SK-N-SH (cell line): ENCODE data around the gene UGT1A1. TPM values are rescaled to one million over a fixed set of nuclear protein-coding genes. Genes with fewer than 3 reads are reported as not detected.

Experiments
- CTCF ChIA-PET: fragments of 300-600, 350-600 bp; formaldehyde crosslinking; extraction: SDS; loops from one replicate; lab custom pipeline; 2021; lab: Yijun Ruan, JAX
- POLR2A ChIA-PET: fragments of 350-600 bp; sonication (Branson Sonifier 250); formaldehyde crosslinking; extraction: SDS; loops from one replicate; lab custom pipeline; 2020; ENCODE audit warnings: antibody characterized with exemption, inconsistent platforms; lab: Yijun Ruan, JAX
- DNase-seq: peaks from one replicate; pipeline ENCODE4 v3.0.0; 2012
- H2AFZ ChIP-seq: fragments of 200-600 bp; sonication (generic); 2 replicates; pipeline ENCODE4 v1.8.1; 2016; ENCODE audit warnings: antibody characterized with exemption, mild to moderate bottlenecking, low read depth
- H3F3A ChIP-seq: fragments of 200-600 bp; sonication (generic); replicated peaks from 2 replicates; pipeline ENCODE3; 2016; ENCODE audit warnings: antibody characterized with exemption, mild to moderate bottlenecking; ENCODE audit not compliant: insufficient read depth
- H3K27ac ChIP-seq, 2 experiments: fragments of 200-500 bp in 1 of 2; fragments of 200-600 bp in 1 of 2; sonication (Bioruptor generic) in 1 of 2; sonication (generic), shearing (Covaris generic) in 1 of 2; 2 replicates each; pipeline versions ENCODE4 v1.5.1 to v1.6.1; 2014 to 2016; ENCODE audit warnings: low read depth in 2 of 2, inconsistent platforms in 1 of 2, low read length in 1 of 2, mild to moderate bottlenecking in 1 of 2, mixed read lengths in 1 of 2
- H3K27me3 ChIP-seq: fragments of 200-600 bp; sonication (generic), shearing (Covaris generic); 2 replicates; pipeline ENCODE4 v1.6.1; 2016; ENCODE audit warnings: mixed run types; ENCODE audit not compliant: insufficient read depth
- H3K36me3 ChIP-seq, 2 experiments: fragments of 200-500 bp in 1 of 2; fragments of 200-600 bp in 1 of 2; sonication (Bioruptor generic) in 1 of 2; sonication (generic) in 1 of 2; replicated peaks in 1 of 2; 2 replicates each; pipeline versions ENCODE3 to v1.5.1; 2014 to 2016; ENCODE audit warnings: low read length in 1 of 2, mild to moderate bottlenecking in 1 of 2; ENCODE audit not compliant: insufficient read depth in 2 of 2, control insufficient read depth in 1 of 2
- H3K4me1 ChIP-seq, 2 experiments: fragments of 200-500 bp in 1 of 2; fragments of 200-600 bp in 1 of 2; sonication (Bioruptor generic) in 1 of 2; sonication (generic), shearing (Covaris generic) in 1 of 2; 2 replicates each; pipeline versions ENCODE4 v1.5.1 to v1.6.1; 2014 to 2016; ENCODE audit warnings: low read depth in 1 of 2, low read length in 1 of 2, mixed run types in 1 of 2; ENCODE audit not compliant: insufficient read depth in 2 of 2, control insufficient read depth in 1 of 2
- H3K4me2 ChIP-seq: fragments of 200-600 bp; sonication (generic), shearing (Covaris generic); 2 replicates; pipeline ENCODE4 v1.6.1; 2017; ENCODE audit warnings: mixed run types
- H3K4me3 ChIP-seq, 2 experiments: fragments of 200-500 bp in 1 of 2; fragments of 200-600 bp in 1 of 2; sonication (Bioruptor generic) in 1 of 2; sonication (generic), shearing (Covaris generic) in 1 of 2; 2 replicates each; pipeline versions ENCODE4 v1.5.1 to v1.8.1; 2014 to 2016; ENCODE audit warnings: low read depth in 2 of 2, inconsistent platforms in 1 of 2, low read length in 1 of 2, mild to moderate bottlenecking in 1 of 2, mixed read lengths in 1 of 2, moderate library complexity in 1 of 2
- H3K79me2 ChIP-seq: fragments of 200-600 bp; sonication (generic); 2 replicates; pipeline ENCODE4 v1.8.1; 2017; ENCODE audit warnings: mild to moderate bottlenecking; ENCODE audit not compliant: insufficient read depth
- H3K9ac ChIP-seq: fragments of 200-600 bp; sonication (generic); 2 replicates; pipeline ENCODE4 v1.6.1; 2017; ENCODE audit warnings: mixed run types
- H3K9me2 ChIP-seq: fragments of 200-600 bp; sonication (generic); 2 replicates; pipeline ENCODE4 v1.6.1; 2017; ENCODE audit warnings: mixed run types
- H3K9me3 ChIP-seq: fragments of 200-600 bp; sonication (generic); 2 replicates; pipeline ENCODE4 v1.6.1; 2017; ENCODE audit warnings: mixed run types, mild to moderate bottlenecking, moderate library complexity
- H4K20me1 ChIP-seq: fragments of 200-600 bp; sonication (generic); 2 replicates; pipeline ENCODE4 v1.6.1; 2017; ENCODE audit warnings: mild to moderate bottlenecking, mixed run types; ENCODE audit not compliant: insufficient read depth
- CHD2 ChIP-seq: fragments of 150-350 bp; IDR thresholded peaks from 2 replicates; pipeline ENCODE4 v1.6.1; 2018; ENCODE audit warnings: low read length; ENCODE audit not compliant: partially characterized antibody
- FOSL2 ChIP-seq: IDR thresholded peaks from 2 replicates; pipeline ENCODE4 v1.4.0; 2012; ENCODE audit warnings: low read depth, mild to moderate bottlenecking, moderate library complexity, borderline replicate concordance
- GABPA ChIP-seq: IDR thresholded peaks from 2 replicates; pipeline ENCODE4 v1.4.0; 2012; ENCODE audit warnings: low read depth, mild to moderate bottlenecking
- MEF2A ChIP-seq: IDR thresholded peaks from 2 replicates; pipeline ENCODE4 v1.4.0; 2012; ENCODE audit warnings: low read depth, borderline replicate concordance
- MXI1 ChIP-seq: IDR thresholded peaks from 2 replicates; pipeline ENCODE4 v1.6.1; 2012; ENCODE audit warnings: mild to moderate bottlenecking, low read depth, low read length, improper control_type of control experiment
- NFIC ChIP-seq: IDR thresholded peaks from 2 replicates; pipeline ENCODE4 v1.4.0; 2012; ENCODE audit warnings: borderline replicate concordance
- RAD21 ChIP-seq: IDR thresholded peaks from 2 replicates; pipeline ENCODE4 v1.6.1; 2012; ENCODE audit warnings: mild to moderate bottlenecking, low read length
- RCOR1 ChIP-seq: fragments of 150-350 bp; IDR thresholded peaks from 2 replicates; pipeline ENCODE4 v1.6.1; 2017; ENCODE audit warnings: antibody characterized with exemption, low read length
- RXRA ChIP-seq: IDR thresholded peaks from 2 replicates; pipeline ENCODE4 v1.4.0; 2012; ENCODE audit warnings: low read depth, mild to moderate bottlenecking, borderline replicate concordance
- SMC3 ChIP-seq: IDR thresholded peaks from 2 replicates; pipeline ENCODE4 v1.6.1; 2012; ENCODE audit warnings: low read depth, low read length, improper control_type of control experiment
- WGBS: methylation state at CpG from one replicate; pipeline ENCODE4 v1.1.6; 2017; ENCODE audit warnings: low lambda C conversion rate; 5-methylcytosine and 5-hydroxymethylcytosine counted together
- polyA plus RNA-seq, 3 experiments: library from polyadenylated mRNA; depleted of rRNA; stranded (reverse); fragments of >200 nt; gene quantifications; 2 replicates each; pipeline ENCODE4 v1.2.3, GENCODE V29; 2012
- TF ChIP-seq, protein P1 (sequence below): IDR thresholded peaks from 2 replicates; pipeline ENCODE4 v1.4.0; 2012; ENCODE audit warnings: low read depth, borderline replicate concordance
- TF ChIP-seq, protein P2 (sequence below): fragments of 150-350 bp; IDR thresholded peaks from 2 replicates; pipeline ENCODE4 v1.6.1; 2016; ENCODE audit warnings: mild to moderate bottlenecking, low read depth, low read length
- TF ChIP-seq, protein P3 (sequence below): IDR thresholded peaks from 2 replicates; pipeline ENCODE4 v1.4.0; 2012; ENCODE audit warnings: low read depth, borderline replicate concordance
- TF ChIP-seq, protein P4 (sequence below): fragments of 200-600 bp; sonication (generic); IDR thresholded peaks from 2 replicates; pipeline ENCODE4 v1.6.1; 2017; ENCODE audit warnings: antibody characterized with exemption, mild to moderate bottlenecking, moderate library complexity

UGT1A1 gene
- polyA plus RNA-seq, 1 of the 3 experiments (the other 2 are of a cell fraction) = not detected

DNA sequence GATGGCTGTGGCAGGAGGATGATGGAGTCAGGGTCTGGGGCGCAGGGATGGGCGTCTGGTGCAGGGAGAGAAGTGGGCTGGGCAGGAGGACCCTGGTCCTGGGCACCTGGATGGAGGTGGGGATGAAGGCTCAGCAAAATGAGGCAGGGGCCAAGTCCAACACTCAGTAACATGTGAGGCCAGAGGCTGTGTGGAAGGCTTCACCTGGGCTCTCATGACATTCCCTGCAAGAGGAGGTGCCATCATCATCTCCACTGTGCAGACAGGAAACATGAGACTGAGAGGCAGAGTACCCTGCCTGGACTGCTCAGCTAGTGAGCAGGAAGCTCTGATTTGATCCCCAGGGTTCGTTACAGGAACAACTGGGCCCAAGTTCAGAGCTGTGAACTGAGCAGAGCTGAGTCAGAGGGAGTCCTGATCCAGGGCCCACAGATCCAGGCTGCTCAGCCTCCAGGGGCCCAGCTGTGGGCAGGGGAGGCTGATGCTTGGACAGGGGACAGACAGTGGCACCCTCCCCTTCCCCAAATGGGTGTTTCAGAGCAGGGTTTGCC is 57.4 kb downstream of the UGT1A1 start:
- no peaks in the 10 kb centered on the region for H3K9me3 ChIP-seq
- H3K79me2 ChIP-seq = no peaks in the 10 kb centered on the region
- WGBS = 87% methylated on average over 3 of the region's 3 CpGs
- H3K36me3 ChIP-seq = no peaks in the 10 kb centered on the region
- H2AFZ ChIP-seq = no peak overlapping the region
- no peak for DNase-seq
- H3K4me2 ChIP-seq = no peak overlapping the region
- no peaks in the 10 kb centered on the region for H3F3A ChIP-seq
- ChIA-PET POLR2A (no interaction called here), CTCF (interaction anchor here (1.5 kb wide), 1 partner anchor 15 kb away, joined by 5 read pairs; no protein-coding TSS in a partner anchor)
- H4K20me1 ChIP-seq = no peaks in the 10 kb centered on the region
- H3K4me3 ChIP-seq = no peak overlapping the region
- H3K4me1 ChIP-seq = peaks cover 0 to 3% of the 10 kb centered on the region in 2 experiments; a peak in 1 of 4 replicates
- TF ChIP-seq RXRA (no peak), RCOR1 (no peak), CHD2 (no peak), MEF2A (no peak)
- TF ChIP-seq, protein P1, sequence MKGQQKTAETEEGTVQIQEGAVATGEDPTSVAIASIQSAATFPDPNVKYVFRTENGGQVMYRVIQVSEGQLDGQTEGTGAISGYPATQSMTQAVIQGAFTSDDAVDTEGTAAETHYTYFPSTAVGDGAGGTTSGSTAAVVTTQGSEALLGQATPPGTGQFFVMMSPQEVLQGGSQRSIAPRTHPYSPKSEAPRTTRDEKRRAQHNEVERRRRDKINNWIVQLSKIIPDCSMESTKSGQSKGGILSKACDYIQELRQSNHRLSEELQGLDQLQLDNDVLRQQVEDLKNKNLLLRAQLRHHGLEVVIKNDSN = no peak
- TF ChIP-seq, protein P2, sequence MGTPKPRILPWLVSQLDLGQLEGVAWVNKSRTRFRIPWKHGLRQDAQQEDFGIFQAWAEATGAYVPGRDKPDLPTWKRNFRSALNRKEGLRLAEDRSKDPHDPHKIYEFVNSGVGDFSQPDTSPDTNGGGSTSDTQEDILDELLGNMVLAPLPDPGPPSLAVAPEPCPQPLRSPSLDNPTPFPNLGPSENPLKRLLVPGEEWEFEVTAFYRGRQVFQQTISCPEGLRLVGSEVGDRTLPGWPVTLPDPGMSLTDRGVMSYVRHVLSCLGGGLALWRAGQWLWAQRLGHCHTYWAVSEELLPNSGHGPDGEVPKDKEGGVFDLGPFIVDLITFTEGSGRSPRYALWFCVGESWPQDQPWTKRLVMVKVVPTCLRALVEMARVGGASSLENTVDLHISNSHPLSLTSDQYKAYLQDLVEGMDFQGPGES = no peak
- TF ChIP-seq, protein P3, sequence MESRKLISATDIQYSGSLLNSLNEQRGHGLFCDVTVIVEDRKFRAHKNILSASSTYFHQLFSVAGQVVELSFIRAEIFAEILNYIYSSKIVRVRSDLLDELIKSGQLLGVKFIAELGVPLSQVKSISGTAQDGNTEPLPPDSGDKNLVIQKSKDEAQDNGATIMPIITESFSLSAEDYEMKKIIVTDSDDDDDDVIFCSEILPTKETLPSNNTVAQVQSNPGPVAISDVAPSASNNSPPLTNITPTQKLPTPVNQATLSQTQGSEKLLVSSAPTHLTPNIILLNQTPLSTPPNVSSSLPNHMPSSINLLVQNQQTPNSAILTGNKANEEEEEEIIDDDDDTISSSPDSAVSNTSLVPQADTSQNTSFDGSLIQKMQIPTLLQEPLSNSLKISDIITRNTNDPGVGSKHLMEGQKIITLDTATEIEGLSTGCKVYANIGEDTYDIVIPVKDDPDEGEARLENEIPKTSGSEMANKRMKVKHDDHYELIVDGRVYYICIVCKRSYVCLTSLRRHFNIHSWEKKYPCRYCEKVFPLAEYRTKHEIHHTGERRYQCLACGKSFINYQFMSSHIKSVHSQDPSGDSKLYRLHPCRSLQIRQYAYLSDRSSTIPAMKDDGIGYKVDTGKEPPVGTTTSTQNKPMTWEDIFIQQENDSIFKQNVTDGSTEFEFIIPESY = no peak
- H3K27ac ChIP-seq = no peak overlapping the region
- no peaks in the 10 kb centered on the region for H3K27me3 ChIP-seq
- H3K9ac ChIP-seq = no peak overlapping the region
- no peaks in the 10 kb centered on the region for H3K9me2 ChIP-seq

DNA sequence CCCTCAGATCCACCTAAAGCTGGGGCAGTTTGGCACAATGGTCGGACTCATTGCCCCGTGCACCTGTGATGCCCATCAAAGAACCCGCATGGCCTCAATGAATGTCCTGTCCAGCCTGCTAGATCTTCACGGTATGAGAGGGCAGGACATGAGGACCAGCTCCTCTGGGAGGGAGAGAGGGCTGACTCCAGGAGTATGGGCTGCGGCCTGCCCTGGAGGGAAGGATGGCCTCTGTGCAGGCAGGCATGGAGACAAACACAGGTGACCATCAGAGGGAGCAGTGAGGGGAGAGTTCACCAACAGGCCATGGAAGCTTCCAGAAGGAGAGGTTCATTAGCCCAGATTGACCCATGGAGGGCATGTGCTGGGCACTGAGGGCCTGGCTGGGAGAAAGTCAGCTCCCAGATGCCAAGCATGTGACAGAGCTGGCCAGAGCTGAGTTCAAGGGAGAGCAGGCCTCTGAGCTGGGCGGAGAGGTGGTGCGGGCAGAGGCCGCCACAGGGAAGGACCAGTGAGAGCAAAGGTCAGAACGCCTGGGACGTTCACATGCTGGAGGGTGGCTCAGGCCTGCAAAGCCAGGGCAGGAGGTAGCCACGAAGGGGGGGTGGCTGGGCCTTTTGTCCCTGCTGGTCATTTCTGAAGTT is 58.0 kb downstream of the UGT1A1 start:
- Histone ChIP-seq H3K4me1 (peaks cover 0 to 3% of the 10 kb centered on the region in 2 experiments; a peak in 1 of 4 replicates), H3K27me3 (no peaks in the 10 kb centered on the region), H3F3A (no peaks in the 10 kb centered on the region), H3K36me3 (no peaks in the 10 kb centered on the region), H3K79me2 (no peaks in the 10 kb centered on the region), H4K20me1 (no peaks in the 10 kb centered on the region), H3K4me2 (no peak overlapping the region), H3K9ac (no peak overlapping the region), H2AFZ (no peak overlapping the region), H3K9me3 (no peaks in the 10 kb centered on the region), H3K9me2 (no peaks in the 10 kb centered on the region), H3K4me3 (no peak overlapping the region), H3K27ac (no peak overlapping the region)
- DNase-seq = no peak
- CTCF ChIA-PET = interaction anchor here (1.5 kb wide), 1 partner anchor 15 kb away, joined by 5 read pairs; no protein-coding TSS in a partner anchor
- TF ChIP-seq MXI1 = no peak
- no peak for TF ChIP-seq GABPA
- TF ChIP-seq, protein P4, sequence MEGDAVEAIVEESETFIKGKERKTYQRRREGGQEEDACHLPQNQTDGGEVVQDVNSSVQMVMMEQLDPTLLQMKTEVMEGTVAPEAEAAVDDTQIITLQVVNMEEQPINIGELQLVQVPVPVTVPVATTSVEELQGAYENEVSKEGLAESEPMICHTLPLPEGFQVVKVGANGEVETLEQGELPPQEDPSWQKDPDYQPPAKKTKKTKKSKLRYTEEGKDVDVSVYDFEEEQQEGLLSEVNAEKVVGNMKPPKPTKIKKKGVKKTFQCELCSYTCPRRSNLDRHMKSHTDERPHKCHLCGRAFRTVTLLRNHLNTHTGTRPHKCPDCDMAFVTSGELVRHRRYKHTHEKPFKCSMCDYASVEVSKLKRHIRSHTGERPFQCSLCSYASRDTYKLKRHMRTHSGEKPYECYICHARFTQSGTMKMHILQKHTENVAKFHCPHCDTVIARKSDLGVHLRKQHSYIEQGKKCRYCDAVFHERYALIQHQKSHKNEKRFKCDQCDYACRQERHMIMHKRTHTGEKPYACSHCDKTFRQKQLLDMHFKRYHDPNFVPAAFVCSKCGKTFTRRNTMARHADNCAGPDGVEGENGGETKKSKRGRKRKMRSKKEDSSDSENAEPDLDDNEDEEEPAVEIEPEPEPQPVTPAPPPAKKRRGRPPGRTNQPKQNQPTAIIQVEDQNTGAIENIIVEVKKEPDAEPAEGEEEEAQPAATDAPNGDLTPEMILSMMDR = no peak
- TF ChIP-seq FOSL2 = no peak
- TF ChIP-seq SMC3 = no peak
- TF ChIP-seq NFIC = no peak
- TF ChIP-seq RAD21 = no peak
- POLR2A ChIA-PET = no interaction called here
- WGBS = 85% methylated on average over 10 of the region's 11 CpGs
